HG02938 (cell line): ENCODE data around the gene TMPRSS6.

ENCODE experiments used
- ATAC-seq: cut with Tn5 transposase; IDR thresholded peaks from one replicate; pipeline ENCODE4 v1.9.1; 2021; ENCODE audit warnings: mild to moderate bottlenecking, moderate library complexity; ENCODE audit not compliant: unreplicated experiment

TMPRSS6 gene

GRCh38 chr22:37141476-37141875, 32.0 kb upstream of the TMPRSS6 start:
- no peak for ATAC-seq

DNA sequence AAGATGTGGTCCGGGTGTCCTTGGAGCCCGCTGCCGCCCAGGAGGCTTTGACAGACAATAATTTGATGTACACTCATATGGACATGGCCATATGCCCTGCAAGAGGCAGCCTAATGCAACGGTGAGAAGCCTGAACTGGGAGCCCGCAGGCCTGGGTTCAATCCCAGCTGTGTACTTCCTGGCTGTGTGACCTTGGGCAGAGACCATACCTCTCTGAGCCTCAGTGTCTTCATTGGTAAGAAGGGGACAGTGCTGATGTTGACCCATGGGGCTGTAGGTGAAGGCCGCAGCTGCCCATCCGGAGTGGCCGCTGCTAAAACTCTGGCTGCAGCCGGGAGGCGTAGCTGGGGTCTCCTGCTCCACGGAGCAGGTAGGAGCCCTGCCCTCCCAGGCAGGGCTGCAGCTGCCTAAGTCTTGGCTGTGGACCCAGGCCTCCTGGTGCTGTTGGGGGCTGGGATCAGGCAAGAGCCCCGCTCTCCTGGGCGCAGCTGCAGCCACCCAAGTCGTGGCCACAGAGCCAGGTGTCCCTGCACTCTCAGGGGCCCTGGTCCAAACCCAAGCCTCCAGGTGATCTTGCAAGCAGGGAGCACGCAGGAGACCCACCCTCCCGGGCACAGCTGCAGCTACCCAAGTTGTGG, 31.3 kb upstream of the TMPRSS6 start:
- no peak for ATAC-seq

DNA sequence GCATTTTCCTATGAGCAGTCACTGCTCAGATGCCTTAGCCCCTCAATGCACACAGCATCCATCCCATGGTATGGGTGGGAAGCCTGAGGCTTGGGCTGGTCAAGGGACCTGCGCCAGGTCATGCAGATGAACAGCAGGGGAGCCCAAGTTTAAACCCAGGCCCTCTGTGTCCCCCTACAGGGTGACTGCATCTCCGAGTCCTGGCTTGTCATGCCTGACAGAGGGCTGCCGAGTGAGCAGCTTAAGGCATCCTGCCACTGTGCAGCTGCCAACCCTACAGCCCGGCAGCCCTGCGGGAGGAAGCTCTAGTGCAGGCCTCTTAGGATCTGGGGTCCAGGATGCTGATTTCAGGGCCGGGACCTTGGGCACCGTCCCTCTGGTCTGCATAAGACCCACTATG, 30.2 kb upstream of the TMPRSS6 start:
- ATAC-seq, result no peak

DNA sequence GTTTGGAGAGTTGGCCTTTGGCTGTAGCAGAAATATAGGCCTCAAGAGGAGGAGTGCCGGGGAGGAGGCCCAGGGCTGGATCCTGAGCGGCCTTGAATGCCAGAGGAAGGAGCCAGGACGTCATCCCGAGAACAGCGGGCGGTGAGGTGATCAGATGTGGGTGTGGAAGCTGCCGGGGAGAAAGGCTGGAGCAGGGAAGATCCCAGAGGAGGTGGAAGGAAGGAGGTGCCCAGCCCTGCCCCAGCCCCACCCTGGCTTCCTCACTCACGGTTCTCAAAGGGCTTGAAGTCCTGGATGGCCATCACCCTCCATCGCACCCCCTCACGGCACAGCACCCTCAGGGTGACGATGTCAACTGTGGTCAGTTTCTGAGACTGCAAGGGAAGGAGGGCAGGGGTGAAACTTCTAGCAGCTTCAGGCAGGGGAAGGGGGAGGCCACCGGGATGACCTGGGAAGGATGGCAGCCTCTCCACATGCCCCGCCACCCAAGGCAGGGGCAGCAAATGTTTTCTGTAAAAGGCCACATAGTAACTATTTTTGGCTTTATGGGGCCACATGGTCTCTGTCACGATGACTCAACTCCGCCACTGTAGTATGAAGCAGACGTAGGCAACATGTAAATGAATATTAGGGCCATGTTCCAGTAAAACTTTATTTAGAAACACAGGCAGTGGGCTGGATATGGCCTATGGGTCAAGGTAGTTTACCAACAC, 29.5 kb upstream of the TMPRSS6 start:
- no peak for ATAC-seq

- ATAC-seq, result no peak
These were observed 28.6 kb upstream of the TMPRSS6 start for GRCh38 chr22:37137903-37138665.

GRCh38 chr22:37137131-37137530, 27.6 kb upstream of the TMPRSS6 start:
- no peak for ATAC-seq

DNA sequence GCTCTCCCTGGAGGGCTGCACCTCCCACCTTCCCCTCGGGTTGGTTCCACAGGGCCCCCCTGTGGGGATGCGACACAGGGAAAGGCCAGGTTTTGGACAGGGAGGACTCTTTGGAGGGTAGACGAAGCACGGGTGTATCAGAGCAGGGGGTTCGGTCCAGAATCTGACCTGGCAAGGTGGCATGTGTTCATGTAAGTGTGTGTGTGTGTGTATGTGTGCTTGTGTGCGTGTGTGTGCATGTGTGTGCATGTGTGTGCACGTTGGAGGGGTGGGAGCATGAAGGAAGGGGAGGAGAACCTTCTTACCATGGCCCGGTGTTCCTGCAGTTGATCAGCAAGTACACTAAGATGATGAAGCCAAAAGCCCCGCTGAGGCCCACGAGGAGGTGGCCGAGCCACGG, 25.5 kb upstream of the TMPRSS6 start:
- ATAC-seq, result no peak

DNA sequence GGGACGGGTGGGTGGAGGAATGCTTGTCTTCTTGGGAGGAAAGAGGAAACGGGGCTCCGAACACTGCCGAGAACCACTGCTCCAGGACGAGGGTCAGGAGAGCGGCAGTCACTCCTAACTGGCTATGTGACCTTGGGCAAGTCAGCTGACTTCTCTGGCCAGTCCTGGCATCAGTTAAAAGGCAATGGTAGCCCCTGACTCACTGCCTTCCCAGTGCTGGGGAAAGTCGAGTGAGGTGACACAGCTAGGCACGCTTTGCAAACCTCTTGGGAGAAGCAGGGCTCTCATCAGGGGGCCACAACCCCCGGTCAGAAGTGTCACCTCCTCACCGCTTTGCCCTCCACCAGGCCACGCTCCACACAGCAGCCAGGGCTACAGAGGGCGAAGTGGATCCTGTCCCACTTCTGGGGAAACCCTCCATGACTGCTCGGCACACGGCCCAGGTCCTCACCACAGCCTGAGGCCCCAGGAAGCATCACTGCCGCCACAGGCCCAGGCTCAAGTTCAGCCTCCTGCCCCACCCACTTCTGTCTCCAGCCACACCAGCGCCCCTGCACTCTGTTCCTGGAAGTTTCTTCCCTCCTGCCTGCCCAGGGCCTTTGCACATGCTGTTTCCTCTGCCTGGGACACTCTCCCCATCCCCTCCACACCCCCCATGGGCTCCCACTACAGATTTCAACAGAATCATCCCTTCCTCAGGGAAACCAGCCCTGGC, 23.9 kb upstream of the TMPRSS6 start:
- ATAC-seq, result no peak

DNA sequence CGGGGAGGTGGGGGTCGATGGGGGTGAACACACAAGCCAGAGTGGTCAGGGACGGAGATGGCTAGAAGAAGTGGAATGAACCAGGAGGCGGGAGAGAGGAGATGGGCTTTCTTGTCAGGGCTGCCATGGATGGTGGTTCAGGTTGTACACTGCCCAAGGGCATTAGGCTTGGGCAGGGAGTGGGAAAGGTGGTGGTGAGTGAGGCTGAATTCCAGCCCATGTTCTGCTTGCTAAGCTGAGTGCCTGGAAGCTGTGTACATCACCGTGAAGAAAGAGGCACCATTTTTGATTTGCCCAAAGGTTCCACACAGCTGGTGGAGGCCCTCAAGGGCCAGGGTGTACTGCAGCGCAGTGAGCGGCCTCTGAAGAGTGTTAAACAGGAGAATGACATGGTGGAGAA, 23.3 kb upstream of the TMPRSS6 start:
- no peak for ATAC-seq

DNA sequence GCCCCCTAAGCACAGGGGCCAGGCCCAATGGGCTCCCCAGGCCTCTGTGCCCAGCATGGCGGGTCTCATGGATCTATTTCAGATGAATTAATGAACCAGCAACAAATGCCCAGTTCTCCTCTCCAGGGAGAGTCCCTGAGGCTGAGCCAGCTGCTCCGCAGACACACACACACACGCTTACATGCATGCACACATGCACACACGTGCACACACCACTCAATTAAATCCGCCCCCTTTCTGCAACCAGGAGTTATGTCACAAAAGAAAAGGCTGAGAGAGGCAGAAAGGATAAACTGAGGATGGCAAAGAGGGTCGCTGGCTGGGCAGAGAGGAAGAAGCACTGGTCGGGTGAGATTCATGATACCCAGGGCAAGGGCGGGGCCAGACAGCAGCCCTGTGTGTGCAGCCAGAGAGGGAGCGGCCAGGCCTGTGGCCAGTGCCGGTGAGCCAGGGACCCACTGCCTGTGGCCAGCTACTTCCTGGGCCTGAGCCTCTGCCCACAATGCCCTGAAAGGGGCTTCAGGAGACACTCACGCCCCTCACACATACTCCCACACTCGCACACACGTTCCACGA, 20.4 kb upstream of the TMPRSS6 start:
- no peak for ATAC-seq

DNA sequence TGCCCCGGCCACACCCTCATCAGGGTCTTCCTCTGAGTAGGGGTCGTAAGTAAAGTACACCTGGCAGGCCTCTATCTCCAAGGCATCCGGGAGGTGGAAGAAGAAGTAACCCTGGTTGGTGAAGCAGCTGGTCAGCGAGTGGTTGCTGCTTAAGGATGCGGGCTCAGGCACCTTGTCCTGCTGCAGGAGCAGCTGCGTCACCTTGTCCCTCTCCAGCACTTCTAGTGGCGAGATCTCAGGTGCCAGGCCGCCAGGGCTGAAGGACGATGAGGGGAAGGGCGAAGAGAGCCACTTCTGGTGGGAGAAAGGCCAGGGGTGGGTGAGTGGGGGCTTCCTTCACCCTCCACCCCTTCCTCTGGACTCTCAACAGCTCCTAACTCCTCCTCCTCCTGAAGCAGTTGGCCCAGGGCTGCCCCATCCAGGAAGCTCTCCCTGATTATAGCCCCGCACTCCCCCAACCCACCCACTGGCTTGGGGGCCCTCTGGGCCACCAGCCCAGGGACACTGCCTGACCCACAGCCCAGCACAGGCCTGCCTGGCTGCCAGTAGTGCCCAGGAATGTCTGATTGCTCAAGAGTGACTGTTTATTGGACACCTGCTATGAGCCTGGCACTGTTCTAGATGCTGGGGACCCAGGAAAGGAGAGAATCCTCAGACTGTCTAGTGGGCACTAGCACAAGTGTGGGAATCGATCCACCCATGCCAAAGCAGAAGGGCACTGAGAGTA, 19.2 kb upstream of the TMPRSS6 start:
- no peak for ATAC-seq

GRCh38 chr22:37127350-37127878, 17.9 kb upstream of the TMPRSS6 start:
- no peak for ATAC-seq

DNA sequence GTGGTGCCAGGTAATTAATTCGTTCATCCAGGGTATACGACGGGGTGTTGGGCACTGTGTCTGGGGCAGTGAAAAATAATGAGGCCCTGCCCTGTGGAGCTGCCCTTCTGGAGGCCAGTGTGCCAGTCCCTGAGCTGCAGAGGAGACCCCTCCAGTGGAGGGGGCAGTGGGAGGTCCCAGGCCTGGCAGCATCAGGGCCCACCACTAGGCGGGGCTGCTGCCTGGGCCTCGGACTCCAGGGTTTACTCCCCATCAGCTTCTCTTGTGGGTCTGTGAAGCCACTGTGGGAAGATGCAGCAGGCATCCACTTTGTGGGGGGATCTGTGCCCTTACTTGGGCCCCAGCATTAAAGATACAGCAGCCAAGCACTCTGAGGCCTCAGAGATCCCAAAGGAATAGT, 17.4 kb upstream of the TMPRSS6 start:
- no peak for ATAC-seq

DNA sequence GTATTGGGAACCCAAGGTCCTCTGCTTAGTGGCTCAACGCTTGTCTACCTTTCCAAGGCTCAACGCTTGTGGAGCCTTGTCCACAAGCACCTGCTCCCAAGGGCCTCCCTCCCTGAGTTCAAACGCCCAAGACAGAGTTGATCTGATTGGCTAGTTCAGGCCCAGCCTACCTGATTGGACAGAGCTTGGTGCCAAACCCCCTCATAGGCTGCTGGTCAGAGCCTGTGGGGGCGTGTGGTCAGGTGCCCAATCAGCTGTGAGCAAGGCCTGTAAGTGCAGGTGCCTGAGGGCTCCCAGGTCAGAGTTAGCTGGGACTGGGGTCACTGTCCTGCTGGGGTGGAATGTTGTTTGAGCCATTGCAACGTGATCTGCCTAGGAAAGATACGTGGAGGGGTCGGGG, 16.9 kb upstream of the TMPRSS6 start:
- no peak for ATAC-seq

DNA sequence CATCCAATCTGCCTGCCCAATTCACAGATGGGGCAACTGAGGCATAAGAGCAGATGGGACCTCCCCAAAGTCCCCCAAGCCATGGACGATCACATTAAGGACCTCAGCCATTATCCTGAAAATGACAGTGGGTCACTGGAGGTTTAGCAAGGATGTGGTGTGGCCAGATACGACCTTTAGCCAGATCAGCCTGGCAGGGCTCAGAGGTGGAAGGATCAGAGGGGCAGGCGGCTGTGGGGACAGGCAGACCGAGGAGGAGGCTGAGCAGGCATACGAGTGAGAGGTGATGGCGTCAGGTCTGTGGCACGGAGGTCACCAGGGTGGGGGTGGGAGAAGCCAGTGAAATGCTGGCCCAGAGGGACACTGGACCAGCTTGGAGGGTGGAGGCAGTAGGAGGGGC, 14.1 kb upstream of the TMPRSS6 start:
- no peak for ATAC-seq

DNA sequence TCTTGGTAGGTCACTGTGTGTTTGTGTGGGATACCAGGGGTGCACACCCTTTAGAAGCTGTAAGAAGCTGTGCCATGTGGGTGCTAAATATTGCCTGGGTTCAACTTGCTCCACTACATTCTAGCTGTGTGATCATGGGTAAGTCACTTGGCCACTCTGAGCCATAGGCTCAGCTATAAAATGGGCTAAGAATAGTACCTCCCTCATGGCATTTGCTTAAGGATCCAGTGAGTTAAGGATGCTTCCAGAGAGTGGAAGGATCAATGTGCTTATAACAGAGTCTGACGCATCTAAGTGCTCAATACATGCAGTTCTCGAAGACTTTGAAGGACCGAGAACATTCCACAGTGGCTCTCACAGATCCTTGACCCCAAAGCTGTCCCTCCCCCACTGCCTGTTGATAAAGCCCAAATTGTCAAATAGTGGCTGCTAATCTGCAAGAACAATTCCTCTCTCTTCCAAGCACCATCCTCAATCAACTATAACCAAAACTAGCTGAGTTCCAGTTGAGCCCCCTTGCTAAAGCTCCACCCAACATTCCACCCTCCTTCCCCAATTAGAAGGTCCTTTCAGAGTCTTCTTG, 13.2 kb upstream of the TMPRSS6 start:
- no peak for ATAC-seq

- peak; percentile 88 for ATAC-seq
These were observed 12.5 kb upstream of the TMPRSS6 start for GRCh38 chr22:37121887-37122591.

- no peak for ATAC-seq
These were observed 11.2 kb upstream of the TMPRSS6 start for GRCh38 chr22:37120569-37121340.
